Stimulated activated naive CD4-positive, alpha-beta T cell treated with Interleukin-2 at 50 U/mL for 16 hours (primary cell): ENCODE data around the gene HJV.

ENCODE experiments used
- DNase-seq: peaks from one replicate; lab custom pipeline; 2025; lab: John Stamatoyannopoulos, UW

The HJV gene

GRCh38 chr1:146022403-146023127, 1.0 kb upstream of the HJV start:
- no peak for DNase-seq

DNA sequence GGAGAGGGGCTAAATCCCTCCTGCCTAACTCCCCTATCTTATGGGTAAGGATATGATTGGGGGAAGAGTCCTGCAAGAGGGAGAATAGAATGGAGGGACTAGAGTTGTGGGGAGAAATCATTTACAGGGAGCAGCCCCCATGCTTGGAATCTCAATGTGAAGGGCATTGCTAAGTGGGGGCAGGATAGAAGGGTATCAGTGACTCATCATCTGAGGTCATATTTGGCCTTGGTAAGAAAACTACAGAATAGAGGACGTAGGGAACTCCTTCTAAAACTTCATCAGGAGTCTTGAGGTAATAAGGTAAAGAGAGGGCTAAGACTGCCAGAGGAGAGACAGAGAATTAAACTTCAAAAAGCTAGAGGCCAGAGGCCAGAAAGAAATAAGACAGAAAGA, 487 bp downstream of the HJV start:
- no peak for DNase-seq

DNA sequence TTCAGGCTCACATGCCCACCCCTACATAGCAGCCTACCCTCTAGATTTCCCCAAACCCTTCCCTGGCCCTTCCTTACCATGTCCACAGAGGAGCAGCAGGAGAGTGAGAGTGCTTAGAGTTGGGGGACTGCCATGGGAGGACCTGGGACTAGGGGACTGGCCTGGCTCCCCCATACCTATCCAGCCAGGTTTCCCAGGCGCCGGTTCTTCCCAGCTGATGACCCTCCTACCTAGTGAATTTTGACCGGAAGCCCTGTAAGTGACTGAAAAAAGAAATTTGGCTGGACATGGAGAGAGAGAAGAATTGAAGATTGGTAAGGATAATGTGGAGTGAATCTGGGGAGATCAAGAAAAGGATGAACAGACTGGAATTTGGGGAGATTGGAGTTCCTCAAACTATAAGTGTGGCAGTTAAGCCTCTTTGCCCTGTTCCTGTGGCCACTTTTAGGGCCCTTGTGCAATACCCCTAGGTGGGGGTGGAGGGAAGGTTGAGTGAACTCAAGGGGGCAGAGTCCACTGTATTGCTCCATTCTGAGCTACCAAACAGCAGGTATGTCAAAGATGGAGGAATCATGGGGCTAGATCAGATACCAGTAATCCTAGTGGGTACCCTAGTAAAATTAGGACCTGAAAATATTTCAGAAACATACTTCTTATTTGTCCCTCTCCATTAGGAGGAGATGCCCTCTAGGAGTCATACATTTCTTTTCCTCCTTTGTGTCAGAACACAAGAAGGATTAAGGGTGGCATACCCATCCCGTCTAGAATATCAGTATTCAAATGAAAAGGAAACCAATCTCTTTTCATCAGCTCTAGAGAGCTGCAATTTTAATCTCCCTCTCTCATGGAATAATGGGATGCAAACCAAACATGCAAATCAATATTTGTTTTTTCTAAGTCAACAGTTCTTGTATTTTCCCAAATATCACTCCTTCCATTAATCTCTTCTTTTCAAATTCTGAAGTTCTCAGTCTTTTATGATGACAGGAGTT, 1.2 kb downstream of the HJV start:
- DNase-seq, result no peak

DNA sequence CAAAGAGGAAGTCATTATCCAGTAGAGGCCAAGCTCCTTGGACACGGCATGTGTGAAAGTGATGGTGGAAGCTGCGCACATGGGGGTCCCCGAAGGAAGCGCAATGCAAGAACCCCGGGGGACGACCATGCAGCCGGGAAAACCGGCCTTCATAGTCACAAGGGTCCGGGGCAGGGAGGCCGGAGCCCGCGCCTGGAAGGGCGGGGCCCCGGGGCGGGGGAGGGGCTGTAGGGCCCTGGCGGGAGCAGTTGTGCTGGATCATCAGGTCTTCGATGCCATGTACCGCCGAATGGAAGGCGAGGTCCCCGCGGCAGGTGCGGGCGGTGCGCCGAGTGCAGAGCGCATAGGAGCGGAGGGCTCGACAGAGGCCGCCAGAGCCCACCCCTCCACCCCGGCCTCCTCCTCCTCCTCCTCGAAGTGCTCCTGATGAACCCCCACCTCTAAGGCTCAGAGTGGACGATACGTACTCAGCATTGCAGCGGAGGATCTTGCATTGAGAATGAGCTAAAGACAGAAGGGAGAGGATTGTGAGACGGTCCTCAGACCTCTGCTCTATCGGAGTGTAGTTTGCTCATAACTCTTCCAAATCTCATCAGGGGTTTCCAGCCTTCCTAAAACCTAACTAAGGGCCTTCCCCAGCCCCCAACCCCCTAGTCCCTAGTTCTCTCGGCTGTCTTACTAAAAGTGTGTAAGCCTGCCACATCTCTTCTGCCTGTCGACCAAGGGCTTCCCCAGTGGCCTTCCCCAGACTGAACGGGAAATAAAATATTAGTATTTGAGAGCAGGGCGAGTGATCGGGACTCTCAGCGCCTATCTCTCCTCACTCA, 2.1 kb downstream of the HJV start:
- no peak for DNase-seq

DNA sequence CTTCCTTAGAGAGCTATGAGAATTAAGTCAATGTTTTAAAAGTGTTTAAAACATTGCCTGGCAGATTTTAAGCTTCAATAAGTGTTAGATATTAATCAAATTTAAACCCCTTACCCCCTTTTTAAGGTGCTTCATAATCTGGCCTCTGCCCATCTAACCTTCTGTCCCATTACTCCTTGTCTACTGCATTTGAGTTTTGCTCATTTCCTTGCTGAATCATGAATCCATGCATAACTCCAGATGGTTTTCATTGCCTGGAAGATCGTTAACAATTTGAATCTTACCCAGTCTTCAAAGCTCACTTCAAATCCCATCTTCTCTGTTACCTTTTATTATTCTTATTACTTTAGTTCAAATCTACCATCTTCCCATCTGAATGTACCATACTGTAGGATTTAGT, 4.6 kb downstream of the HJV start:
- DNase-seq, result no peak

DNA sequence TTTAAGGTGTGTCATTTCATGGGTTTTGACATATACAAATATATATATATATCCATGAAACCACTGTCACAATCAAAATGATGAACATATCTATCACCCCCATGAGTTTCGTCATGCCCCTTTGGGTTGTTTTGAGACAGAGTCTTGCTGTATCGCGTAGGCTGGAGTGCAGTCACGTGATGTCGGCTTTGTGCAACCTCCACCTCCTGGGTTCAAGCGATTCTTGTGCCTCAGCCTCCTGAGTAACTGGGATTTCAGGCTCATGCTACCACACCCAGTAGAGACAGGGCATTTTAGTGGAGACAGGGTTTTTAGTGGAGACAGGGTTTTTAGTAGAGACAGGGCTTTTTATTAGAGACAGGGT, 8.0 kb downstream of the HJV start:
- DNase-seq, result no peak

- peak; percentile 27 for DNase-seq
Measured at GRCh38 chr1:146012703-146013558, 8.6 kb downstream of the HJV start.

- DNase-seq, result no peak
Measured at GRCh38 chr1:146010126-146010738, 11.3 kb downstream of the HJV start.

DNA sequence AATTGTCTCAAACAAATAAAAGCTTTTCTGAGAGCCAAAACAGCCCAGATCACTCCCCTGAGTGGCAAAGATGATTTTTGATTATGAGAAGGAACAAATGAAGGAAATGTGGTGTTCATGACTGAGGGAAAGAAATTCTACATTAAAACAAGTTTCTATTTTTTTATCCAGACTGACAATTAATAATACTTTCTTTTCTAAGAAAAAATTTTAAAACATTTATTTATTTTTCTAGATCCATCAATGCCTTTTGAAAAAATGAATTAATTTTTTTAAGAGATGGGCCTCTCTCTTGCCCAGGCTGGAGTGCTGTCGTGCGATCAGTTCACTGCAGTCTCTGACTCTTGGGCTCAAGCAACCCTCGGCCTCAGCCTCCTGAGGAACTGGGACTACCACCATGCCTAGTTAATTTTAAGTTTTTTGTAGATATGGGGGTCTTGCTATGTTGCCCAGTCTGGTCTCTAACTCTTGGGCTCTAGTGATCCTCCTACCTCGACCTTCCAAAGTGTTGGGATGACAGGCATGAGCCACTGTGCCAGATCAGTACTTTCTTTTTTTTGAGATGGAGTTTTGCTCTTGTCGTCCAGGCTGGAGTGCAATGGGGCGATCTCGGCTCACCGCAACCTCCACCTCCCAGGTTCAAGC, 13.9 kb downstream of the HJV start:
- DNase-seq, result no peak

DNA sequence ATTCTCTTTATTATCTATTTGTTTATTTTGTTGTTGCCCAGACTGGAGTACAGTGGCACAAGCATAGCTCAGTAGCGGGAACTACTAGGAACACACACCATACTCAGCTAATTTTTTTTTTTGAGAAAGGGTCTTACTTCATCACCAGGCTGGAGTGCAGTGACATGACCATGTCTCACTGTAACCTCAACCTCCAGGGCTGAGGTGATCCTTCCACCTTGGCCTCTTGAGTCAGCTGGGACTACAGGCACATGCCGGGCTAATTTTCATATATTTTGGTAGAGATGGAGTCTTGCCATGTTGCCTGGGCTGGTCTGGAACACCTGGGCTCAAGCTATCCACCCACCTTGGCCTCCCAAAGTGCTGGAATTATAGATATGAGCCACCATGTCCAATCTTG, 19.8 kb downstream of the HJV start:
- no peak for DNase-seq

DNA sequence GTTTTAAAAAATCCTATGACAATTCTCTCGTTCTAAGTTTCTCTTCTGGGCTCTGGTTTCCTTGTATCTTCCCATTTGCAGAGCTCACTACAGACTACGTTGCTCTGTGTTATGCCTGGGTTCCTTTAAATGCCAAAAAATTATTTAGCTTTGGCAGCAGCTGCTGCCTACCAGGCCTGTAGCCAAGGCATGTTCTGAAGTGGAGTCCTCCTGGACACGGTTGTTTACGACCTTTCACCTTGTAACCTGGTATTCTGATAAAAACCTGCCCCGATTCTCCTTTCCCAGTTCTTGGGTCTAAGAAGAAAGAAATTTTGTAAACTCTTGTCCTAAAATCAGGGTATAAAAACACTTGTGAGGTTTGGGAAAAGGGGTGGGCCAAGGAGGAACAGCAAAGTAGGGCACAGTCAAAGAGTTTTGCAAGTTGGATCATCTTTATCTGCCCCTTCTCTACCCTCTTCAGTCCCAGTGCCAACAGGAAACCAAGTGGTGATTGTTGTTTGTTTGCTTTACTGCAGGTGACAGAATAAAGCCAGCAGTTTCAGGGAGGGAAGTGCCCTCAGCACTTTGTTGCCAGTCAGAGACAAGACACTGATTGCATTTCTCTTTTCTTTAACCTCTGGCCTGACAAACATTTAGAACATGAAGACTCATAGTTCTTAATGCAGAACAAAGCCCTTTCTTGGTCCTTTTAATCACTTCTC, 22.1 kb downstream of the HJV start:
- DNase-seq, result no peak

DNA sequence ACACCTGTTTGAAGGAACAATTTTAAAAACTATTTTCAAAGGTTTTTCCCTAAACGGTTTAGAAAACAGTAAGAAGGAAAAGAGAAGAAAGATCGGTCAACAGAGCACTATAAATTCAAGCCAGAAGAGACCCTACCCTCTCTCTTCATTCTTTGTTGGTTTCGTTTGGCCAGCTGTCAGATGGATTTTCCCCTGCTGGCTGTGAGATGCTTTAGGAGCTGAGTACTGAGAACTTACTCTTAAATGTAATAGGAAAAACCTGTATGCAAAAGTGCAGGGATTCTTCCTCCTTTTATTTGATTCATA, 23.9 kb downstream of the HJV start:
- no peak for DNase-seq

DNA sequence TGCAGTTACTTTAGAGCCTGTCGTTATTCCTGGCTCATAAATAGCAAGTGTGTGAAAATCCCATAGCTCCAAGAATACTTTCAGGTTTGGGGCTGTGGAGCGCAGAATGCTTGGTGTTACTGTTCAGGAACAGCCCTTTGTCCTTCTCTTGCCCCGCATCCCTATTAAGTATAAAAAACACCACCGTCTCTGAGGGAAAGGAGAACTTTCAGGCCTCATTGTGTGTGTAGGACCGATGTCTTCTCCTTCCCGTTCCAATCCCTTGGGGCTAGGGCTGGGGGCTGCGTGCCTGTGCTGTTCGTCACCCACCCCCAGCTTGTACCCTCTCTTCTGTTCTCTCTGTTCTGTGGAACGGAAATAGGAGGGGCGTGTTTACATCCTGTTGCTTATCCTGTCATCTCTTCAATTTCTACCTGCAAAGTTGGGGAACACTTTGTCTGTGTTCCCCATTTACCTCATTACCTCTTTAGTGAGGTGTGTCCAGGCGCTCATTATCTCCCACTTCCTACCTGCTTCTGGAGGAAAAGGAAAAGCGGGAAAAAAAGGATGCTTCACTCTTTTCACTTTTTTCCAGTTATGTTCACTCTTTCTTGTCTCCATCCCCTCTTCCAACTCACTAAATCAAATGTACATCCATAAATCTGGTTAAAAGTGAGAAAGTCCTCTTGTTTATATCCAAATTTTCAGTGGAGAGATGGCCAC, 24.4 kb downstream of the HJV start:
- peak; percentile 56 for DNase-seq

DNA sequence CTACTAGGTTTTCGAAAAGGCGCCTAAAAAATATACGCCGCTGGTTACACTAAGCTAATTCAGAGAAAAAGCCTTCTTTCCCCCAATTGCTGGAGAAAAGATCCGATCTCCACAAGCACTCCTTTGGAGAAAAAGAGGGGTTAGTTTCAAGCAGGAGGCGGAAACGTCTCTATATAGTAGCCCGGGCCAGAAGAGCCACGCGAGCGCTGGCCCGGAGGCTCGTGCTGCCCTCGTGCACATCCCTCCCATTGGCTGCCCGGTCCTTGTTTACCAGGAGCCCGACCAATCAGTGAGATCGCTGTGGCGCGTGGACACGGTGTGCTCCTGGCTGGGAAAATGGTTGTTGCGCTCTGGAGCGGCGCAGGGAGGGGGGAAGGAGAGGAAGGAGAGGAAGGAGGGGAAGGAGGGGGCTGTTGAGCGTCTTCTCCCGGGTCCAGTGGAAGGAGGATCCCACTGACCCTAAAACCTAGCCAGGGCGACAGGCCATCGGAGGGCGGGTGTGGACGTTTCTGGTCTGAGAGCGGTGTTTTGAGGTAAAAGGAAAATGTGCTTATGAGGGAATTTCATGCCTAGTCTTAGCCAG, 25.0 kb downstream of the HJV start, which contains the start of gene TXNIP:
Gene TXNIP, minus strand, starts transcription at position 147 of the 583 bp plus-strand sequence. CDS start 313 bp downstream, outside the sequence.
- peak; percentile 94 for DNase-seq

DNA sequence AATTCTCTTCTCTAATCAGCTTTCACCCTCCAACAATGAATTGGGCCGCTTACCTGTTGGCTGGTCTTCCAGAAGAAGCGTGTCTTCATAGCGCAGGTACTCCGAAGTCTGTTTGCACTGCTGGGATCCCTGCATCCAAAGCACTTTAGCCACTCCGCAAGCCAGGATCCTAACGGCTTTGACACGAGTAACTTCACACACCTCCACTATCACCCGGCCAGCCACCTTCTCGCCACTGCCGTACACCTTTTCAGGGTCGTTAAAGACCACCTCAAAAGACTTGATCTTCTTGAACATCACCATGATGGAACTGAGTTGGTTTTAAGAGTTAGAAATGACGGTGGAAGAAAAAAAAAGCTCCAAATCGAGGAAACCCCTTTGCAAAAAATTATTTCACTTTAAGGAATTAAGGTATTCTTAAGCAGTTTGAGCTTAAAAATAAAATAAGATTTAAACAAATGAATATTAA, 25.5 kb downstream of the HJV start:
- no peak for DNase-seq

DNA sequence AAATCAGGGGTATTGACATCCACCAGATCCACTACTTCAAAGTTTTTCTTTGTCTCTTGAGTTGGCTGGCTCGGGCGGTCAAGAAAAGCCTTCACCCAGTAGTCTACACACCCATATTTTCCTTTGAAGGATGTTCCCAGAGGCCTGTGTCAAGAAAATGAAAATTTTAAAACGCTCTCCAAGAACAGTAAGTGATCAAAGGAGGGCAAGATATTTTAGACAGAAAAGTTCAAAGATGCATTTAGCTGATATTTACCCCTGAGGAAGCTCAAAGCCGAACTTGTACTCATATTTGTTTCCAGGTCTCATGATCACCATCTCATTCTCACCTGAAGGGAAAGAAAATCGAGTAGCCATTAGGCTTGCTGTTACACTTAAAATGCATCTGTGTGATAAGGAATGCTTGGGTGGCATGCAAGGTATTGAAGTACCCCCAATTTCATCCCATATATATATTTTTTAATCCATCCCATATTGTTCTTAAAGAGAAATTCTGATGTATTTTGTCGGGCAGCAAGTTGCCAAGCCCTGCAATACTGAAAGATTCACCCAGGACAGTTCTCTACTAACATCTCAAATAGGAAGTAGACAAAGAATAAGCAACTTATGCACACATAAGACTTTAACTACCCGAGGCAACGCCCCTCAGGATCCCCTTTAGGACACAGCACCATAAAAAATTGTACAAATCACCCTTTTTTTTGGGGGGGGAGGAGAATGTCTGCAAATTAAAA, 26.2 kb downstream of the HJV start:
- DNase-seq, result no peak

DNA sequence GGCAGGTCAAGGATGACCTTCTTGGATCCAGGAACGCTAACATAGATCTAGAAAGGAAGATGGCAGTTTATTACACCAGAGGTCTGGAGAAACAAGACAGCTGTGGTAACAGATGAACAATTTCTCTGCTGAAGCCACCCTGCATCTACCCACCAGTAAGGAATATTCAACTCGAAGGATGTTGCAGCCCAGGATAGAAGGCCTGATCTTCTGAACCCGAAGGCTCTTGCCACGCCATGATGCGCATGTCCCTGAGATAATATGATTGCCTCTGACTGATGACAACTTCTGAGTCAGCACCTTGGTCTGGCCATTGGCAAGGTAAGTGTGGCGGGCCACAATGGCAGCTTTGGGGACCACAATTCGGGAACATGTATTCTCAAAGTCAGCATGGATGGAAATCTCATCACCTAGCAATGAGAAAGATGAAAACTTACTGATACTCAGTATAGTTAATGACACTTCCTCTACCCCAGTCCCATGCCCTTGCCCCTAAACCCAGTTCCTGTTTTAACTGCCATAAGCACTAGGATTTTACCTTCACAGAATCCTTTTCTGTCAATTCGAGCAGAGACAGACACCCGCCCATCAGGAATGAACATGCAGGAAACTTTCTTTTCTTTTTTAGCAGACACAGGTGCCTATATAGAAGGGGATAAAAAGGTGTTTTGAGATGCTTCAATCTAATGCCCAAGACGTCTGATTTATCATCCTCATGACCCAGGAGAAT, 27.0 kb downstream of the HJV start:
- DNase-seq, result peak; percentile 13
